Activated CD8-positive, alpha-beta T cell treated with anti-CD3 and anti-CD28 coated beads for 36 hours (primary cell): ENCODE results near the gene MAS1L. TPM values are rescaled to one million over a fixed set of nuclear protein-coding genes. Genes with fewer than 3 reads are reported as not detected.

Experiments
- ATAC-seq: fragments of 200-7000 bp; cut with Tn5 transposase; one replicate; pipeline ENCODE4 v1.10.0; 2021; ENCODE audit warnings: mild to moderate bottlenecking, moderate library complexity
- CTCF ChIA-PET: fragments of 350-600 bp; sonication (Branson Sonifier 250); formaldehyde crosslinking; loops from one replicate; lab custom pipeline; 2021; ENCODE audit warnings: antibody characterized with exemption; lab: Charles Lee
- POLR2A ChIA-PET: fragments of 350-600 bp; sonication (Branson Sonifier 250); formaldehyde crosslinking; loops from one replicate; lab custom pipeline; 2021; ENCODE audit warnings: antibody characterized with exemption; lab: Charles Lee
- DNase-seq: peaks from one replicate; pipeline ENCODE4 v3.0.0-alpha.2; 2020
- H3K27ac Mint-ChIP-seq: one replicate; pipeline ENCODE4 v1.8.0; 2021; ENCODE audit warnings: mild to moderate bottlenecking, mixed read lengths
- H3K27me3 Mint-ChIP-seq: one replicate; pipeline ENCODE4 v1.8.0; 2021; ENCODE audit warnings: mixed read lengths
- H3K36me3 Mint-ChIP-seq: one replicate; pipeline ENCODE4 v1.8.0; 2021; ENCODE audit warnings: low read depth, mixed read lengths
- H3K4me1 Mint-ChIP-seq: one replicate; pipeline ENCODE4 v1.8.0; 2021; ENCODE audit warnings: low read depth, mixed read lengths
- H3K4me3 Mint-ChIP-seq: one replicate; pipeline ENCODE4 v1.8.0; 2021; ENCODE audit warnings: mild to moderate bottlenecking, moderate library complexity, mixed read lengths
- H3K9me3 Mint-ChIP-seq: one replicate; pipeline ENCODE4 v1.8.0; 2021; ENCODE audit warnings: mixed read lengths
- CTCF ChIP-seq: fragments of 200-600 bp; IDR thresholded peaks from one replicate; pipeline ENCODE4 v1.8.0; 2022; ENCODE audit warnings: antibody characterized with exemption, mild to moderate bottlenecking
- intact Hi-C: fragments of 100-400 bp; cut with micrococcal nuclease; formaldehyde crosslinking; loops from one replicate; pipeline ENCODE4 v1.10.0; 2022
- total RNA-seq, 2 experiments: library from RNA; stranded (reverse); gene quantifications; one replicate each; pipeline ENCODE4 v1.2.3, GENCODE V29; 2021

MAS1L gene
- total RNA-seq, 2 experiments from 2014 or later: not detected

GRCh38 chr6:29501106-29501505, 13.3 kb upstream of the MAS1L start:
- intact Hi-C loops: no loop called here
- no peak for TF ChIP-seq CTCF
- peaks cover 9% of the 10 kb centered on the region for H3K27me3 Mint-ChIP-seq
- H3K36me3 Mint-ChIP-seq: no peaks in the 10 kb centered on the region
- H3K4me1 Mint-ChIP-seq: no peaks in the 10 kb centered on the region
- DNase-seq (no peak), ATAC-seq (no peak)
- no peak overlapping the region for H3K4me3 Mint-ChIP-seq
- no peak overlapping the region for H3K27ac Mint-ChIP-seq
- ChIA-PET POLR2A (interaction anchor here (0.7 kb wide), 1 partner anchor 9 kb away, joined by 3 read pairs; no protein-coding TSS in a partner anchor), CTCF (no interaction called here)
- no peaks in the 10 kb centered on the region for H3K9me3 Mint-ChIP-seq

- Mint-ChIP-seq H3K27me3 (peaks cover 9% of the 10 kb centered on the region), H3K36me3 (no peaks in the 10 kb centered on the region), H3K9me3 (no peaks in the 10 kb centered on the region), H3K4me3 (no peak overlapping the region), H3K27ac (no peak overlapping the region), H3K4me1 (no peaks in the 10 kb centered on the region)
- no peak for TF ChIP-seq CTCF
- CTCF ChIA-PET: no interaction called here
- ATAC-seq (no peak), DNase-seq (no peak)
- intact Hi-C loops: no loop called here
- POLR2A ChIA-PET: interaction anchor here (0.7 kb wide), 1 partner anchor 9 kb away, joined by 3 read pairs; no protein-coding TSS in a partner anchor
Measured at GRCh38 chr6:29500594-29500993, 12.8 kb upstream of the MAS1L start.

- no peaks in the 10 kb centered on the region for H3K36me3 Mint-ChIP-seq
- H3K4me3 Mint-ChIP-seq: no peak overlapping the region
- CTCF ChIA-PET: no interaction called here
- H3K9me3 Mint-ChIP-seq: no peaks in the 10 kb centered on the region
- TF ChIP-seq CTCF: no peak
- intact Hi-C loops: no loop called here
- peaks cover 9% of the 10 kb centered on the region for H3K27me3 Mint-ChIP-seq
- H3K27ac Mint-ChIP-seq: no peak overlapping the region
- POLR2A ChIA-PET: no interaction called here
- H3K4me1 Mint-ChIP-seq: no peaks in the 10 kb centered on the region
- DNase-seq (no peak), ATAC-seq (no peak)
Measured at GRCh38 chr6:29499704-29500103, 11.9 kb upstream of the MAS1L start.

GRCh38 chr6:29496961-29497360, 9.2 kb upstream of the MAS1L start:
- ATAC-seq: no peak
- intact Hi-C loops: no loop called here

GRCh38 chr6:29495571-29495970, 7.8 kb upstream of the MAS1L start:
- Mint-ChIP-seq H3K27ac (no peak overlapping the region), H3K36me3 (no peaks in the 10 kb centered on the region), H3K4me3 (no peak overlapping the region), H3K4me1 (no peaks in the 10 kb centered on the region), H3K9me3 (no peaks in the 10 kb centered on the region), H3K27me3 (peaks cover 12% of the 10 kb centered on the region)
- POLR2A ChIA-PET: no interaction called here
- no peak for ATAC-seq
- no peak for DNase-seq
- intact Hi-C loops: no loop called here
- TF ChIP-seq CTCF: no peak
- CTCF ChIA-PET: no interaction called here

More at GRCh38 chr6:29496961-29497360, 9.2 kb upstream of the MAS1L start:
- POLR2A ChIA-PET: no interaction called here
- no peak overlapping the region for H3K4me3 Mint-ChIP-seq
- H3K27ac Mint-ChIP-seq: no peak overlapping the region
- CTCF ChIA-PET: no interaction called here
- TF ChIP-seq CTCF: no peak
- H3K4me1 Mint-ChIP-seq: no peaks in the 10 kb centered on the region
- no peak for DNase-seq
- no peaks in the 10 kb centered on the region for H3K36me3 Mint-ChIP-seq
- H3K27me3 Mint-ChIP-seq: peaks cover 12% of the 10 kb centered on the region
- no peaks in the 10 kb centered on the region for H3K9me3 Mint-ChIP-seq
